Neural progenitor cell (in vitro differentiated cells): Measurements from ENCODE around the gene HLF. TPM values are rescaled to one million over a fixed set of nuclear protein-coding genes. Genes with fewer than 3 reads are reported as not detected.

Experiments used
- DNase-seq: peaks from one replicate; pipeline ENCODE4 v3.0.0-alpha.2; 2016; ENCODE audit warnings: low spot score
- H2AFZ ChIP-seq: fragments of 200-600 bp; sonication (generic); replicated peaks from 2 replicates; pipeline ENCODE4 v1.6.1; 2016; ENCODE audit warnings: antibody characterized with exemption
- H3F3A ChIP-seq: fragments of 200-600 bp; sonication (generic); 2 replicates; pipeline ENCODE4 v1.6.1; 2016; ENCODE audit warnings: antibody characterized with exemption, low read depth
- H3K27ac ChIP-seq: fragments of 200-600 bp; sonication (generic); 2 replicates; pipeline ENCODE4 v1.5.1; 2016; ENCODE audit warnings: mild to moderate bottlenecking
- H3K27me3 ChIP-seq: fragments of 200-600 bp; sonication (generic); 2 replicates; pipeline ENCODE4 v1.6.1; 2016; ENCODE audit warnings: mild to moderate bottlenecking, moderate library complexity
- H3K36me3 ChIP-seq: fragments of 200-600 bp; sonication (generic); 2 replicates; pipeline ENCODE4 v1.5.1; 2016
- H3K4me1 ChIP-seq: fragments of 200-600 bp; sonication (generic); 2 replicates; pipeline ENCODE4 v1.6.1; 2016; ENCODE audit warnings: mixed run types
- H3K4me2 ChIP-seq: fragments of 200-600 bp; sonication (generic); 2 replicates; pipeline ENCODE4 v1.6.1; 2016
- H3K4me3 ChIP-seq: fragments of 200-600 bp; sonication (generic); 2 replicates; pipeline ENCODE4 v1.5.1; 2016
- H3K79me2 ChIP-seq: fragments of 200-600 bp; sonication (generic); 2 replicates; pipeline ENCODE4 v1.6.1; 2016; ENCODE audit warnings: low read depth
- H3K9ac ChIP-seq: fragments of 200-600 bp; sonication (generic); 2 replicates; pipeline ENCODE4 v1.6.1; 2016
- H3K9me3 ChIP-seq: fragments of 200-600 bp; sonication (generic); 2 replicates; pipeline ENCODE4 v1.5.1; 2016; ENCODE audit warnings: low read depth
- H4K20me1 ChIP-seq: fragments of 200-600 bp; sonication (generic); 2 replicates; pipeline ENCODE4 v1.6.1; 2016; ENCODE audit warnings: low read depth
- H3K27ac Mint-ChIP-seq: 3 replicates; pipeline ENCODE4 v1.8.0; 2021; ENCODE audit warnings: mixed read lengths
- H3K27me3 Mint-ChIP-seq: 2 replicates; pipeline ENCODE4 v1.8.0; 2022; ENCODE audit warnings: low read depth, mild to moderate bottlenecking, inconsistent platforms, moderate library complexity, mixed read lengths; ENCODE audit not compliant: insufficient read depth
- H3K36me3 Mint-ChIP-seq: 3 replicates; pipeline ENCODE4 v1.8.0; 2021; ENCODE audit warnings: mixed read lengths
- H3K4me1 Mint-ChIP-seq: 3 replicates; pipeline ENCODE4 v1.8.0; 2021; ENCODE audit warnings: mixed read lengths
- H3K4me3 Mint-ChIP-seq: 3 replicates; pipeline ENCODE4 v1.8.0; 2021; ENCODE audit warnings: mild to moderate bottlenecking, moderate library complexity, mixed read lengths
- H3K9me3 Mint-ChIP-seq: 3 replicates; pipeline ENCODE4 v1.8.0; 2020; ENCODE audit warnings: mixed read lengths
- CTCF ChIP-seq: fragments of 200-600 bp; sonication (generic); IDR thresholded peaks from 2 replicates; pipeline ENCODE4 v1.5.1; 2017; ENCODE audit warnings: antibody characterized with exemption, mild to moderate bottlenecking
- EZH2 ChIP-seq: fragments of 200-600 bp; sonication (generic); IDR thresholded peaks from 2 replicates; pipeline ENCODE4 v1.6.1; 2017; ENCODE audit warnings: antibody characterized with exemption, mild to moderate bottlenecking, moderate library complexity
- EZH2phosphoT487 ChIP-seq: fragments of 200-600 bp; sonication (generic); IDR thresholded peaks from 2 replicates; pipeline ENCODE4 v1.6.1; 2017; ENCODE audit warnings: antibody characterized with exemption
- total RNA-seq: library from RNA; depleted of rRNA; stranded (reverse); fragments of >200 nt; gene quantifications from 2 replicates; pipeline ENCODE4 v1.2.3, GENCODE V29; 2015; ENCODE audit warnings: low replicate concordance

Gene HLF
- total RNA-seq, 1 donor from 2014 or later = 0.11 TPM

- H3K27ac Mint-ChIP-seq = no peak overlapping the region
- Histone ChIP-seq H4K20me1 (no peaks in the 10 kb centered on the region), H3K4me1 (no peaks in the 10 kb centered on the region), H3K4me3 (no peak overlapping the region), H3K9ac (no peak overlapping the region), H3K27ac (no peak overlapping the region), H3K4me2 (no peak overlapping the region), H3F3A (no peaks in the 10 kb centered on the region), H3K27me3 (no peaks in the 10 kb centered on the region), H3K36me3 (no peaks in the 10 kb centered on the region), H3K9me3 (no peaks in the 10 kb centered on the region), H2AFZ (no peak overlapping the region), H3K79me2 (no peaks in the 10 kb centered on the region)
- peaks cover 2% of the 10 kb centered on the region for H3K27me3 Mint-ChIP-seq
- no peaks in the 10 kb centered on the region for H3K9me3 Mint-ChIP-seq
- H3K4me1 Mint-ChIP-seq = peaks cover 10% of the 10 kb centered on the region
- H3K4me3 Mint-ChIP-seq = no peak overlapping the region
- DNase-seq = no peak
- TF ChIP-seq CTCF = no peak
- no peak for TF ChIP-seq EZH2phosphoT487
- TF ChIP-seq EZH2 = no peak
- no peaks in the 10 kb centered on the region for H3K36me3 Mint-ChIP-seq
Observed at GRCh38 chr17:55305321-55306087, 40.7 kb downstream of the HLF start.

GRCh38 chr17:55307879-55308278 lies 43.1 kb downstream of the HLF start:
- Histone ChIP-seq H3K27me3 (no peaks in the 10 kb centered on the region), H3K4me2 (no peak overlapping the region), H3K79me2 (no peaks in the 10 kb centered on the region), H4K20me1 (no peaks in the 10 kb centered on the region), H2AFZ (no peak overlapping the region), H3K27ac (no peak overlapping the region), H3F3A (no peaks in the 10 kb centered on the region), H3K4me1 (no peaks in the 10 kb centered on the region), H3K36me3 (no peaks in the 10 kb centered on the region), H3K9ac (no peak overlapping the region), H3K4me3 (no peak overlapping the region), H3K9me3 (no peaks in the 10 kb centered on the region)
- no peaks in the 10 kb centered on the region for H3K36me3 Mint-ChIP-seq
- H3K27ac Mint-ChIP-seq = no peak overlapping the region
- H3K4me1 Mint-ChIP-seq = peaks cover 10% of the 10 kb centered on the region
- DNase-seq = no peak
- no peak overlapping the region for H3K4me3 Mint-ChIP-seq
- no peaks in the 10 kb centered on the region for H3K9me3 Mint-ChIP-seq
- peaks cover 2% of the 10 kb centered on the region for H3K27me3 Mint-ChIP-seq
- TF ChIP-seq EZH2phosphoT487 = no peak
- no peak for TF ChIP-seq EZH2
- TF ChIP-seq CTCF = no peak

GRCh38 chr17:55308613-55309391 lies 44.0 kb downstream of the HLF start:
- no peaks in the 10 kb centered on the region for H3K36me3 Mint-ChIP-seq
- H3K9me3 Mint-ChIP-seq = no peaks in the 10 kb centered on the region
- Histone ChIP-seq H2AFZ (no peak overlapping the region), H3K4me2 (no peak overlapping the region), H3K4me1 (no peaks in the 10 kb centered on the region), H3F3A (no peaks in the 10 kb centered on the region), H3K9me3 (no peaks in the 10 kb centered on the region), H3K79me2 (no peaks in the 10 kb centered on the region), H3K36me3 (no peaks in the 10 kb centered on the region), H3K9ac (no peak overlapping the region), H3K27ac (no peak overlapping the region), H3K4me3 (no peak overlapping the region), H3K27me3 (no peaks in the 10 kb centered on the region), H4K20me1 (no peaks in the 10 kb centered on the region)
- TF ChIP-seq EZH2 = no peak
- no peak for TF ChIP-seq CTCF
- TF ChIP-seq EZH2phosphoT487 = no peak
- peaks cover 2% of the 10 kb centered on the region for H3K27me3 Mint-ChIP-seq
- no peak overlapping the region for H3K27ac Mint-ChIP-seq
- H3K4me1 Mint-ChIP-seq = peaks cover 10% of the 10 kb centered on the region
- DNase-seq = no peak
- no peak overlapping the region for H3K4me3 Mint-ChIP-seq
